IPS DF 6.9 (cell line): ENCODE data around the gene GRIN2B.

Experiments used
- DNase-seq: peaks from one replicate; pipeline ENCODE4 v3.0.0-alpha.2; 2013; ENCODE audit warnings: low read depth, low spot score
- H3K27ac ChIP-seq: one replicate; pipeline ENCODE4 v1.5.1; 2013; ENCODE audit warnings: low read length, control low read depth
- H3K27me3 ChIP-seq: 2 replicates; pipeline ENCODE4 v1.6.1; 2013; ENCODE audit warnings: mild to moderate bottlenecking, low read length; ENCODE audit not compliant: control insufficient read depth, insufficient read depth
- H3K36me3 ChIP-seq: 2 replicates; pipeline ENCODE4 v1.6.1; 2013; ENCODE audit warnings: low read length; ENCODE audit not compliant: control insufficient read depth, insufficient read depth
- H3K4me1 ChIP-seq: 2 replicates; pipeline ENCODE4 v1.6.1; 2013; ENCODE audit warnings: low read length; ENCODE audit not compliant: control insufficient read depth, insufficient read depth
- H3K4me3 ChIP-seq: 2 replicates; pipeline ENCODE4 v1.5.1; 2013; ENCODE audit warnings: mild to moderate bottlenecking, low read length
- H3K9me3 ChIP-seq: 2 replicates; pipeline ENCODE4 v1.6.1; 2013; ENCODE audit warnings: low read length, inconsistent platforms; ENCODE audit not compliant: control insufficient read depth, insufficient read depth
- WGBS: extraction: QIAGEN DNeasy Blood & Tissue Kit; methylation state at CpG from one replicate; pipeline ENCODE4 v1.1.7; 2013; ENCODE audit warnings: mixed read lengths, missing lambda C conversion rate; ENCODE audit not compliant: insufficient read length, insufficient coverage; 5-methylcytosine and 5-hydroxymethylcytosine counted together

GRIN2B gene

GRCh38 chr12:13981296-13981962 lies at the start of gene GRIN2B:
Gene GRIN2B, minus strand, starts transcription at chr12:13981602. Its CDS starts 115,394 bp downstream, at chr12:13866208.
- H3K36me3 ChIP-seq, result no peaks in the 10 kb centered on the region
- no peak for DNase-seq
- no peak within 1 kb of the TSS for H3K27ac ChIP-seq
- H3K9me3 ChIP-seq, result no peaks in the 10 kb centered on the region
- no CpG with 5 or more reads among the region's 37 CpGs for WGBS
- H3K4me1 ChIP-seq, result peaks cover 3% of the 10 kb centered on the region; the same call in 1 of the 2 replicates
- H3K27me3 ChIP-seq, result peaks cover 1% of the 10 kb centered on the region; the same call in 1 of the 2 replicates
- H3K4me3 ChIP-seq, result peak within 1 kb of the TSS; percentile 80; the same call in 1 of the 2 replicates

- no CpG with 5 or more reads among the region's 4 CpGs for WGBS
- no peaks in the 10 kb centered on the region for H3K36me3 ChIP-seq
- no peaks in the 10 kb centered on the region for H3K27me3 ChIP-seq
- no peaks in the 10 kb centered on the region for H3K4me1 ChIP-seq
- no peak overlapping the region for H3K4me3 ChIP-seq
- no peak for DNase-seq
- H3K9me3 ChIP-seq, result no peaks in the 10 kb centered on the region
- H3K27ac ChIP-seq, result no peak overlapping the region
These were observed 45.1 kb upstream of the GRIN2B start for GRCh38 chr12:14026537-14026936.

- H3K4me3 ChIP-seq, result no peak overlapping the region
- H3K36me3 ChIP-seq, result no peaks in the 10 kb centered on the region
- DNase-seq, result no peak
- no peaks in the 10 kb centered on the region for H3K9me3 ChIP-seq
- no peak overlapping the region for H3K27ac ChIP-seq
- no peaks in the 10 kb centered on the region for H3K27me3 ChIP-seq
- no peaks in the 10 kb centered on the region for H3K4me1 ChIP-seq
These were observed 43.2 kb upstream of the GRIN2B start for GRCh38 chr12:14024591-14024990.

GRCh38 chr12:14018080-14018479 lies 36.7 kb upstream of the GRIN2B start:
- WGBS, result 100% methylated on average over 1 of the region's 2 CpGs
- H3K36me3 ChIP-seq, result no peaks in the 10 kb centered on the region
- H3K9me3 ChIP-seq, result no peaks in the 10 kb centered on the region
- no peak overlapping the region for H3K4me3 ChIP-seq
- DNase-seq, result no peak
- H3K4me1 ChIP-seq, result no peaks in the 10 kb centered on the region
- no peaks in the 10 kb centered on the region for H3K27me3 ChIP-seq
- H3K27ac ChIP-seq, result no peak overlapping the region

- no peak overlapping the region for H3K4me3 ChIP-seq
- H3K9me3 ChIP-seq, result no peaks in the 10 kb centered on the region
- DNase-seq, result no peak
- no peaks in the 10 kb centered on the region for H3K36me3 ChIP-seq
- H3K27ac ChIP-seq, result no peak overlapping the region
- H3K4me1 ChIP-seq, result no peaks in the 10 kb centered on the region
- no peaks in the 10 kb centered on the region for H3K27me3 ChIP-seq
- WGBS, result no CpG with 5 or more reads among the region's 1 CpG
These were observed 29.6 kb upstream of the GRIN2B start for GRCh38 chr12:14010989-14011388.

GRCh38 chr12:14007639-14008038 lies 26.2 kb upstream of the GRIN2B start:
- DNase-seq, result no peak
- no CpG with 5 or more reads among the region's 2 CpGs for WGBS
- H3K27ac ChIP-seq, result no peak overlapping the region
- H3K27me3 ChIP-seq, result no peaks in the 10 kb centered on the region
- no peak overlapping the region for H3K4me3 ChIP-seq
- no peaks in the 10 kb centered on the region for H3K9me3 ChIP-seq
- H3K36me3 ChIP-seq, result no peaks in the 10 kb centered on the region
- no peaks in the 10 kb centered on the region for H3K4me1 ChIP-seq

GRCh38 chr12:13992585-13992984 lies 11.2 kb upstream of the GRIN2B start:
- Histone ChIP-seq H3K36me3 (no peaks in the 10 kb centered on the region), H3K4me1 (no peaks in the 10 kb centered on the region), H3K4me3 (no peak overlapping the region), H3K27me3 (no peaks in the 10 kb centered on the region), H3K9me3 (no peaks in the 10 kb centered on the region), H3K27ac (no peak overlapping the region)
- no CpG with 5 or more reads among the region's 4 CpGs for WGBS
- DNase-seq, result no peak

- H3K9me3 ChIP-seq, result no peaks in the 10 kb centered on the region
- no peak overlapping the region for H3K4me3 ChIP-seq
- no peak overlapping the region for H3K27ac ChIP-seq
- no peaks in the 10 kb centered on the region for H3K4me1 ChIP-seq
- no peaks in the 10 kb centered on the region for H3K36me3 ChIP-seq
- DNase-seq, result no peak
- no peaks in the 10 kb centered on the region for H3K27me3 ChIP-seq
These were observed 10.7 kb upstream of the GRIN2B start for GRCh38 chr12:13992106-13992505.

GRCh38 chr12:13986031-13986430 lies 4.6 kb upstream of the GRIN2B start:
- WGBS, result no CpG with 5 or more reads among the region's 3 CpGs
- Histone ChIP-seq H3K27ac (no peak overlapping the region), H3K9me3 (no peaks in the 10 kb centered on the region), H3K27me3 (peaks cover 1% of the 10 kb centered on the region; the same call in 1 of the 2 replicates), H3K4me3 (no peak overlapping the region), H3K4me1 (0 out of 2 replicates have a peak, but pooled peaks cover 1% of the 10 kb centered on the region), H3K36me3 (no peaks in the 10 kb centered on the region)
- DNase-seq, result no peak

- DNase-seq, result peak; percentile 45
- WGBS, result no CpG with 5 or more reads among the region's 26 CpGs
- peak overlapping the region; percentile 80; the same call in 1 of the 2 replicates for H3K4me3 ChIP-seq
These were observed 588 bp upstream of the GRIN2B start for GRCh38 chr12:13981990-13982389.

More at GRCh38 chr12:13981990-13982389, 588 bp upstream of the GRIN2B start:
- Histone ChIP-seq H3K27ac (no peak overlapping the region), H3K27me3 (peaks cover 1% of the 10 kb centered on the region; the same call in 1 of the 2 replicates), H3K9me3 (no peaks in the 10 kb centered on the region), H3K36me3 (no peaks in the 10 kb centered on the region), H3K4me1 (0 out of 2 replicates have a peak, but pooled peaks cover 1% of the 10 kb centered on the region)
